GM12865 (cell line): ENCODE results near the gene PMCH.

Experiments used
- DNase-seq: peaks from one replicate; pipeline ENCODE4 v3.0.0; 2010; ENCODE audit warnings: low read depth
- H3K4me3 ChIP-seq: 2 replicates; pipeline ENCODE4 v1.5.1; 2011; ENCODE audit warnings: mild to moderate bottlenecking, low read depth, low read length, control low read depth
- TF ChIP-seq, protein P1 (sequence below): IDR thresholded peaks from 2 replicates; pipeline ENCODE4 v1.5.1; 2011; ENCODE audit warnings: low read length, control low read depth, low read depth, inconsistent platforms; ENCODE audit not compliant: insufficient read depth; ENCODE audit errors: missing control alignments

PMCH gene

DNA sequence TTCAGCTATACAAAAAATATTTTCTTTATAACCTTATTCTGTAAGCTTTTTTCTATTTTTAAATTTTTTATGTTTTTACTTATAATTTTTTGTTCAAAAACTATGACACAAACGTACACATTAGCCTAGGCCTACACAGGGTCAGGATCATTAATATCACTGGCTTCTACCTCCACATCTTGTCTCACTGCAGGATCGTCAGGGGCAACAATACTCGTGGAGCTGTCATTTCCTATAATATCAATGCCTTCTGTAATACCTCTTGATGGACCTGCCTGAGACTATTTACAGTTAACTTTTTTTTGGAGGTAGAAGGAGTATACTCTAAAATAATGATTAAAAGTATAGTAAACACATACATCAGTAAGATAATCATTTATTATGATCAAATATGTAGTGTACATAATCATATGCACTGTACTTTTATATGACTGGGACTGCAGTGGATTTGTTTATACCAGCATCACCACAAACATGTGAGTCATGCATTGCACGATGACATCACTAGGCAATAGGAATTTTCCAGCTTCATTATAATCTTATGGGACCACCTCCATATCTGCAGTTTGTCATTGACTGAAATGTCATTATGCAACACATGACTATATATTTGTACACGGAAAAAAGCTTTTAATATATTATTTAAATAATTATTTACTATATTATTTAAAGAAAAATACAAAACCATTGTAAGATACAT is 18.5 kb upstream of the PMCH start:
- no peak for DNase-seq
- H3K4me3 ChIP-seq, result no peak overlapping the region
- TF ChIP-seq, protein P1, sequence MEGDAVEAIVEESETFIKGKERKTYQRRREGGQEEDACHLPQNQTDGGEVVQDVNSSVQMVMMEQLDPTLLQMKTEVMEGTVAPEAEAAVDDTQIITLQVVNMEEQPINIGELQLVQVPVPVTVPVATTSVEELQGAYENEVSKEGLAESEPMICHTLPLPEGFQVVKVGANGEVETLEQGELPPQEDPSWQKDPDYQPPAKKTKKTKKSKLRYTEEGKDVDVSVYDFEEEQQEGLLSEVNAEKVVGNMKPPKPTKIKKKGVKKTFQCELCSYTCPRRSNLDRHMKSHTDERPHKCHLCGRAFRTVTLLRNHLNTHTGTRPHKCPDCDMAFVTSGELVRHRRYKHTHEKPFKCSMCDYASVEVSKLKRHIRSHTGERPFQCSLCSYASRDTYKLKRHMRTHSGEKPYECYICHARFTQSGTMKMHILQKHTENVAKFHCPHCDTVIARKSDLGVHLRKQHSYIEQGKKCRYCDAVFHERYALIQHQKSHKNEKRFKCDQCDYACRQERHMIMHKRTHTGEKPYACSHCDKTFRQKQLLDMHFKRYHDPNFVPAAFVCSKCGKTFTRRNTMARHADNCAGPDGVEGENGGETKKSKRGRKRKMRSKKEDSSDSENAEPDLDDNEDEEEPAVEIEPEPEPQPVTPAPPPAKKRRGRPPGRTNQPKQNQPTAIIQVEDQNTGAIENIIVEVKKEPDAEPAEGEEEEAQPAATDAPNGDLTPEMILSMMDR, result no peak

DNA sequence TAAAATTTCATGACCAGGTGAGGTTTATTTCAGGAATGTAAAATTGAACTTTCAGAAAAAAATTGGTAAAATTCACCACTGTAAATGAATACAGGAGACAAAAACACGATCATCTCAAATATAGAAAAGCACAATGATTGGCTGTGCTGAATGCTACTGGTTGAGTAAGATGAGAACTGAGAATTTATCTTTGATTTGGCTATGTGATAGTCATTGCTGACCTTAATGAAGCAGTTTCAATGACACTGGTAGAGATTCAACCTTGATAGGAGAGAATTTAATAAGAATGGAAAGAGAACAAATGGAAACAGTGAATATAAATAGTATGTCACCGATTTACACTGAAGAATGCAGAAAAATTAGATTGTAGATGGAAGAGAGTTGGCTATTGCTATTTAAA is 6.4 kb upstream of the PMCH start:
- TF ChIP-seq, protein P1, result no peak
- DNase-seq, result no peak
- H3K4me3 ChIP-seq, result no peak overlapping the region

DNA sequence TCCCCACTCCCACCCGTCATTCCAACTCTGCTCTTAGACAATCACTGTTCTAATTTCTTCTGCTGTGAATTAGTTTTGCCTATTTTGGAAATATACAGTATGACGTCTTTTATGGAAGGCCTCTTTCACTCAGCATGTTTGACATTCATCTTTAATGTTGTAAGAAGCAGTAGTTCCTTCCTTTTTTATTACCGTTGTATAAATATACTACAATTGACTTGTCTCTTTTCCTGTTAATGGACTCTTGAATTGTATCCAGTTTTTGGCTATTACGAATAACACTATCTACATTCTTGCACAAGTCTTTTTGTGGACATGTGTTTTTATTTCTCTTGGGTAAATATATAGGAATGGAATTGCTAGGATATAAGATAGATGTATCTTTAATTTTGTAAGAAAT is 4.9 kb upstream of the PMCH start:
- no peak overlapping the region for H3K4me3 ChIP-seq
- TF ChIP-seq, protein P1, result no peak
- DNase-seq, result no peak

DNA sequence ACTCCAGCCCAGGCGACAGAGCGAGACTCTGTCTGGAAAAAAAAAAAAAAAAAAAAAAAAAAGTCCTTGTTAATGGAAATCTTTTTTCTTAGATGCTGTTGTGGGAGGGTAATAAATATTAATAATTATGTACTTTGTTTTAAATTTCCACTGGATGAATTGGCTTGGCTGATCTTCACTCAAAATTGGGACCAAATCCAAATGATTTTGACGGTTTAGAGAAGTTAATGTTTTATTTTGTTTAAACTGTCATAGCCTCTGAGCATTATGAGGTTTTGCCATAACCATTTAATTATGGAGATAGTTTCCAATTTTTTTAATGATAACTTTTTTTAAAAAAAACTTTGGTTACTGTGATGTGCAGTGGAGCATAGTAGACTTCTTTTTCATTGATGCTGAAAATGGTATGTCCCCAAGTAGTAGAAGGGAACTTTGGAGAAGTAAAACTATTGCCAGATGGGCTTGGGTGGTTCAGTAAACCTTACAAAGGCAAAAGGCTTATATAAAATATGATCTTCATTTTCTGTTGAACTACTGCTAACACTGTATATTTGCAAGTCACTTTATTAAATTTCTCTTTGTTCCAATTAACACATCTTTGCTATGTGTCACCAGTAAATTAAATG is 3.9 kb upstream of the PMCH start:
- H3K4me3 ChIP-seq, result no peak overlapping the region
- no peak for DNase-seq
- TF ChIP-seq, protein P1, result no peak

DNA sequence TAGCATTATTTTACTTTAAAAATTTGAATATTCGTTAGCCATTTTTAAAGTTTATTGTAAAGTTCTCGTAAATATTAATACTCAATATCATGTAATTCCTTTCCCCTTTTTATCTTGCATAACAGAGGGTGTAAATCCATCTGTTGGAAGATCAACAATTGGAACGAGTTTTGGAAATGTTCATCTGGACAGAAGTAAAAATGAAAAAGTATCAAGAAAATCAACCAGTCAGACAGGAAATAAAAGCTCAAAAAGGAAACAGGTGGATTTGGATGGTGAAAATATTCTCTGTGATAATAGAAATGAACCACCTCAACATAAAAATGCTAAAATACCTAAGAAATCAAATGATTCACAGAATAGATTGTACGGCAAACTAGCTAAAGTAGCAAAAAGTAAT is 1.8 kb downstream of the PMCH start:
- no peak overlapping the region for H3K4me3 ChIP-seq
- TF ChIP-seq, protein P1, result no peak
- no peak for DNase-seq

DNA sequence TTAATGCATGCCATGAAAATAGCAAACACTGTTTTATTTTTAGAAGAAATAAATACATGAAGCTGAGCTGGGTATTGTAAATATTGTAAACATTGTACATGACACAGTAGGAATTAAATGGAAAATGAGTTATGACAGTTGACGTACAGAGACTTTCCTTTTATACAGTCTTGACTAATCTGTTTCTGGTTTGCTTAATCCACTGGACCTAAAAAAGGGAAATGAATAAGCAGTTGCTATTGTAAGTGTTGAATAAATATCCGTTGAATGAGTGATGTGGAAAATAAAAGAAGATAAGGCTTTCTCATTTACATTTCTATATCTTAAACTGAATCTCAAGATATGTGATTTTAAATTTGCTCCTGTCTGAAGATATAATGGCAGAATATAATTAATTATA is 15.0 kb downstream of the PMCH start:
- no peak overlapping the region for H3K4me3 ChIP-seq
- TF ChIP-seq, protein P1, result no peak
- no peak for DNase-seq

DNA sequence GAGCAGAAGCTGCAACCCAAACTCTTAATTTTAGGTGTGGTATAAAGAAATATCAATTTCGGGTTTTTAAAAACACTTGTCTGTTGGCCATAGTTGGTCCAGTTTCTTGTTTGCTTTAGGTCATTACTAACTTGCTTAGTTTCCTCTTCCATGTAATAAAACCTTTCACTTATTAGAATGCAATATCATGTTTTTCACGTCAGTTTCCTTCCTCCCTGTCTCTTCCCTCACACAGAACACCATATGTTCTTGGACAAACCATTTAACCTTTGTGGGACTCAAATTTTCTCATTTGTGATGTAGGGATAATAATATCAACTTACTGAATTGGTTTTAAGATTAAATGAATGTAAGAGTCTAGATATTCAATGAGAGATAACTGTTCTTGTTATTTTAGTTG is 22.9 kb downstream of the PMCH start:
- H3K4me3 ChIP-seq, result no peak overlapping the region
- DNase-seq, result no peak
- TF ChIP-seq, protein P1, result no peak
